Midbrain (tissue), 1 donor: Measurements from ENCODE around the gene ATG7.
A peak's percentile ranks its signal among the peaks of the same experiment; 100 is the strongest.
"Not testable (repeated sequence)": the region's sequence is repeated elsewhere in the genome, so short reads cannot be mapped to it uniquely, and the experiment has no call there.

Source experiments
- DNase-seq: peaks from one replicate; lab custom pipeline; 2025; lab: John Stamatoyannopoulos, UW

ATG7 gene

DNA sequence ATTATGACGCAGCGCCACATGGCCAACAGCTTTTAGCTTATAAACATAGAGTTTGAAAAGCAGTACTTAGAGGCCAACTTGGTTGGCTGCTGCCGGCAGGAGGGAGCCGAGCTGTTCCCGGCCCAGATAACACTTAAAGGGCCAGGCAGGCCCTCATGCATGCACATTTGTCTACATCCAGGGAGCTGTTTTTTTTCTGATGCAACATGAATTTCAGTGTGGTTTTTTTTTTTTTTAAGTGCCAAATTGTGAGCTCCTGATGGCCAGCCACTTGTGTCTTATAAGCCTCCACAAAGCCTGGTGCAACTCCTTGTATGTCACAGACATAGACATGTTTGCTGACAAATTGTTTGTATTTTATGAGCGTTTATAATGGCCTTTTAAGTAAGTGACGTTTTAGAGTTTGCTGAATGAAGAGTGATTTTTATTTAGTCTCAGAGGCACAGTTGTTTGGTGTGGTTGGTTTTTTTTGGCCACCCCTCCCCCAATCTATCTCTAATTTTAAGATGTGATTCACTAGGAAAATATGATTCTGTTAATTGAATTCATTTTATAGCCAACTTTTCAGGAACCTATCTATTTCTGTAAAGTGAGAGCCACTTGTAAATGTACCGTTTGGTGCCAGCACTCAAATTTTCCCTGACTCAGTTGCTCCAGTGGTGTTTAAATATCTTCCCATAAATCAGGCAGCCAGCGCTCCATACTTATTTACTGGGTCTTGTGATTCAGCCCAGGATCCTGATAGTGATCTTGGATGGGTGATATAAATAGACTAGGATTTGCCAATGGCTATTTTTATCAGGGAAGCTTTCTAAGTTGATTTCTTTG, 237.2 kb downstream of the ATG7 start:
- peak; percentile 23 for DNase-seq

DNA sequence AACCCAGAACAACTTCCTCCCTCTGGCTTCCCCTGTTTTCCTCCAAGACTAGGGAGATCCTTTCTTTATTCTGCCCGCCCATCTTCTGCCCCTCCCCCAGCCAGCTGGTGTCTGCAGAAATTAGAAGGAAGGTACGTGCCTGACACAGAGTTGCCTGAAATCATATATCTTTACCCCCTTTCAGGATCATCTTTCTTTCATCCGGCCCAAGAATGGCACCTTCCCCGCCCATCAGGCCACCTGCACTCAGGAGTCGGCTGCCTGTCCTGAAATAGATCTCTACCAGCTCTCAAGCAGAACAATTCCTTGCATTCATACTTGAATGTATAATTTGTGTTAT, 237.8 kb downstream of the ATG7 start:
- DNase-seq: no peak

DNA sequence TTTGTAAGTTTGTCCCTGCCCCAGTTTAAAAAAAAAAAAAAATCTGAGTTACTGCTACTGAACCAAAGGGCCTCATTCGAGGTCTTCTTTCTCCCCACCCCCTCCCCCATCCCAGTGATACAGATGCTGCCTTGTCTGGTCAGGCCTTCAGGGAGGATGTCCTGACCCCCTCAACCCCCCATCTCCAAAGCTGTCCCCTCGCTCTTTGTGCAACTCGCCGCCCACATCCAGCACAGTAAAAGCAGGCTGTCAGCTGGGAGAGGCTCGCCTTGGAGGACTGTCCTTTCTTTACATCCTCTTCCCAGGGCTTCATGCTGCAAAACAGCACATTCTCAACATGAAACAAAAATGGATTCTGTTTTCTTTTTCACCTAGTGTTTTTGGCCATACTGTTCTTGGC, 238.2 kb downstream of the ATG7 start:
- DNase-seq: no peak

DNA sequence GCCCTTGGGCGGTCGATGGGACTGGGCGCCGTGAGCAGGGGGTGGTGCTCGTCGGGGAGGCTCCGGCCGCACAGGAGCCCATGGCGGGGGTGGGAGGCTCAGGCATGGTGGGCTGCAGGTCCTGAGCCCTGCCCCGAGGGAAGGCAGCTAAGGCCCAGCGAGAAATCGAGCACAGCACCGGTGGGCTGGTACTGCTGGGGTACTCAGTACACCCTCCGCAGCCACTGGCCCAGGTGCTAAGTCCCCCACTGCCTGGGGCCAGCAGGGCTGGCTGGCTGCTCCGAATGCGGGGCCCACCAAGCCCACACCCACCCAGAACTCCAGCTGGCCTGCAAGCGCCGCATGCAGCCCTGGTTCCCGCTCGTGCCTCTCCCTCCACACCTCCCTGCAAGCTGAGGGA, 239.4 kb downstream of the ATG7 start:
- not testable (repeated sequence) for DNase-seq

DNA sequence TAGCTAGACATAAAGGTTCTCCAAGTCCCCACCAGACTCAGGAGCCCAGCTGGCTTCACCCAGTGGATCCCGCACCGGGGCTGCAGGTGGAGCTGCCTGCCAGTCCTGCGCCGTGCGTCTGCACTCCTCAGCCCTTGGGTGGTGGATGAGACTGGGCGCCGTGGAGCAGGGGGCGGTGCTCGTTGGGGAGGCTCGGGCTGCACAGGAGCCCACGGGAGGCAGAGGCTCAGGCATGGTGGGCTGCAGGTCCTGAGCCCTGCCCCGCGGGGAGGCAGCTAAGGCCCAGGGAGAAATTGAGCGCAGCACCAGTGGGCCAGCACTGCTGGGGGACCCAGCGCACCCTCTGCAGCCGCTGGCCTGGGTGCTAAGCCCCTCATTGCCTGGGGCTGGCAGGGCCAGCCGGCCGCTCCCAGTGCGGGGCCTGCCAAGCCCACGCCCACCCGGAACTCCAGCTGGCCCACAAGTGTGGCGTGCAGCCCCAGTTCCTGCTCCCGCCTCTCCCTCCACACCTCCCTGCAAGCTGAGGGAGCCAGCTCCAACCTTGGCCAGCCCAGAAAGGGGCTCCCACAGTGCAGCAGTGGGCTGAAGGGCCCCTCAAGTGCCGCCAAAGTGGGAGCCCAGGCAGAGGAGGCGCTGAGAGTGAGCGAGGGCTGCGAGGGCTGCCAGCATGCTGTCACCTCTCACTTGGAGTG, 241.1 kb downstream of the ATG7 start:
- DNase-seq: not testable (repeated sequence)

DNA sequence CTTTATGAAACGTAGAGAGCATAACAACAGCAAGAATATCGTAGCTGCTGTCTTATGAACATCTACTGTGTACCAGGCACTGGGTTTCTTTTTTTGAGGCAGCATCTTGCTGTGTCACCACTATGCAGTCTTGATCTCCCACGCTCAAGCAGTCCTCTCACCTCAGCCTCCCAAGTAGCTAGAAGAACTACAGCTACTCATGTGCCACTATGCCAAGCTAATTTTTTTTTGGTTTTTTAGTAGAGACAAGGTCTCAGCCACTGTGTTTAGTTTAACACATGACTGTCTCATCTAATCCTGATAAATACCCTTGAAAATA, 241.6 kb downstream of the ATG7 start:
- DNase-seq: no peak

DNA sequence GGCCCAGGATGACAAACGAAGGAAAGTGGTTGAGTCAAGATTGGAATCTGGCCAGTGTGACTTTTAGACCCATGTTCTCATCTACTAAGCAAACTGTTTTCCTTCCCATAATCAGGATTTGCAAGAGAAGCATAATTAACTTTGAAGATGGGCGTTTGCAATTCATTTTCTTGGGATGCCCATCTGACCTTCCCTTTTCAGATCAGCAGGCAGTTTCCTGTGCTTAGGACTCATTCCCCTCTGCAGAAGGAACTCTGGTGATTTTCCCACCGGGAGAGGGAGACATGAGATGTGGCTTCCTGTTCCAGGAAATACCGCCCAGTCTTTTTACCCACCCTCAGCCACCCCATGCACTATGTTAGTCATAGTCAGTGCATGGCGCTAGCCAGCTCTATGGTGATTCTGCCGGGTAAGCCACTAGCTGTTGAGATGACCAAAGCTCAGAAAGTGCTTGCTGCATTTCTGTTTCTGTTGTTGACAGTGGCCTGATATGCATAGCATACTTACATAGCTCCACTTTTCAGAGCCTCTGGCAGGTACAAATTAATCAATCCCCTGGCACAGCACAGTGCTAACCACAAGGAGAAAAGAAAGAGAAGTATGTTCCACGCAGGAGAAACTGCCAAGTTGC, 242.1 kb downstream of the ATG7 start:
- DNase-seq: no peak

DNA sequence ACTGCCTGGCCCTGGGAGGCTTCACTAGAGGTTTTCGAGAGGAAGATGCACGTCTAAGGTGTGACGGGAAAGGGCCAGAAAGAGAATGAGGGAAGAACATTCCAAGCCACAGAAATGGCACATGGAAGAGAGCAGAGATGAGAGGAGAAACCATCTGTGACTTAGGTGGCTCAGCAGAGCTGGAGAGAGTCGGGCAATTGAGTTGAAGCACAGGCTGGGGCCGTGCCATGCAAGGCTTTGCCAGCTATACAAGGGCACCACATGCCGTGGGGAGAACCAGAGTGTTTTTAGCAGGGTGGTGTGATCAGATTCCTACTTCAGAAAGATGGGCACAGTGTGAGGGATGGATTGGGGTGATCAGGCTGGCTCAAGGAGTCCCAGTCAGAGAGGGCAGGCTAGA, 245.4 kb downstream of the ATG7 start:
- no peak for DNase-seq

- DNase-seq: no peak
Measured at GRCh38 chr3:11521167-11521566, 249.0 kb downstream of the ATG7 start.

DNA sequence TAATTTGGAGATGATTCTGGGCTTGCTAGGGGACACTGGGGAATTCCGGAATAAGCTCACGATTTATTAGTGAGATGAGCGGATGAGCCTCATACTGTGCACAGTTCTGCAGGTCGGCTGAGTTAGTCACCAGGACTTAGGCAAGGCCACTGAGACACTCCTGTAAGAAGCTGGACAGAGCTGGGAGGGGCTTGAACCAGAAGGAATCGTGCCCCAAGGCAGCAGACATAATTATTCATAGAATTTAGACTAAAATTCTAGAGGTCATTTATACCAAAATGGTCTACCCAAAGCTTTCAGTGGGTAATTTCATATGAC, 250.2 kb downstream of the ATG7 start:
- DNase-seq: no peak

DNA sequence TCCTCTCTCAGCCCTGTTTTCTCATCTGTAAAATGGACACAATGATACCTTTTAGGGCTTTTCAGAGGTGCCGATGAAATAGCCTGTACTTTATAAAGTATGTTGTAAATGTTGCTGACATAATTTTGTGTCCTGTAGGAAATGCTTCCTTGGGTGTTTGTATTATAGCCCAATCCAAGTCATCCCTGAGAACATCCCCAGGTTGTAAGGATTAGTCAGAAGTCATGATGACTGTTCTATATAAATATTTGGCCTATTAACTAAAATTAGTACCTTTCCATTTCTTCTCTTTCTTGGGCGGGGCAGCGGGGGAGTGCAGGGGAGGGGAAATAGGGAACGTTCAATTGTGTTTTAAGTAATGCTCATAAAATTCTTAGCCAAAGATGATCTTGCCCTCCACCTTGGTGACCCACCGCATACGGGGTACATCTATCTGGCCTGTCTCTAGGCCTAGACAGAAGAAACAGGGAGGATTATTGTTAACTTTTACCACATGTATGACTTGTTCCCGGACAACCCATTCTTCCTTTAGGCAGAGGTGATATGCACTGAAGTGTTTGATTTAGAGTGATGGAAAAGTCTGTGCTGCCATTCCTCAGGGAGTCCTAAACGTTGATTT, 250.9 kb downstream of the ATG7 start:
- DNase-seq: no peak

DNA sequence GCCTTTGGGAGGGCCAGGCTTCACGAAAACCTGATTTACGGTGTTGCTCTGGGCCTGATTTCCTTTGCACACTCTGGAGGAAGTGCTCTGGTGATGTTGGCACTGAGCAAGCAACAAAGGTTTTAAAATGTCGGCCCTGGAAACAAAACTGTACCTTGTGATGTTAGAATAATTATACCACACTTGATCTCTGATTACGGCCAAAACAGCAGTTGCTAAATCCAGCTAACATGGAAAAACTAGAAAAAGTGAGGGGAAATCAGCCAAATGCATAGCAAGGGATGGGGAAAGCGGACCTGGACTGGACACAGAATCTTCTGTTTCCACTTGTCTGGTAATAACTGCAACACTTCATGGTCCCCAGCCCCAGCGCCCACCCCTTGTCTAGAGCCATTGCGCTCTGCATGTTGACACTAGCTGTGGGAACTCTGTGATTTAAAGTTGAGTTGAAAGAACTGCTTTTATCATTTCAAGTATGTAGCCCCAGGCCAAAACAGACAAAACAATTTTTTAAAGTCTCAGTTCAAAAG, 251.4 kb downstream of the ATG7 start:
- no peak for DNase-seq

DNA sequence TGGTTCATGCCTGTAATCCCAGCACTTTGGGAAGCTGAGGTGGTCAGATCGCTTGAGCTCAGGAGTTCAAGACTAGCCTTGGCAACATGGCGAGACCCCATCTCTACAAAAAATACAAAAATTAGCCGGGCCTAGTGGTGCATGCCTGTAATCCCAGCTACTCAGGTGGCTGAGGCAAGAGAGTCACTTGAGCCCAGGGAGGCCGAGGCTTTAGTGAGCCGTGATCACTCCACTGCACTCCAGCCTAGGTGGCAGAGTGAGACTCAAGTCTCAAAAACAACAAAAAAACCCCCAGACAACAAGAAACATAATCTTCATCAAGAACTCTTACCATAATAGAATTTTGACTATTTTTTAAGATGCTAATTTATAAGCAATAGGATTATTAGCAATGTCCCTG, 253.9 kb downstream of the ATG7 start:
- DNase-seq: not testable (repeated sequence)

DNA sequence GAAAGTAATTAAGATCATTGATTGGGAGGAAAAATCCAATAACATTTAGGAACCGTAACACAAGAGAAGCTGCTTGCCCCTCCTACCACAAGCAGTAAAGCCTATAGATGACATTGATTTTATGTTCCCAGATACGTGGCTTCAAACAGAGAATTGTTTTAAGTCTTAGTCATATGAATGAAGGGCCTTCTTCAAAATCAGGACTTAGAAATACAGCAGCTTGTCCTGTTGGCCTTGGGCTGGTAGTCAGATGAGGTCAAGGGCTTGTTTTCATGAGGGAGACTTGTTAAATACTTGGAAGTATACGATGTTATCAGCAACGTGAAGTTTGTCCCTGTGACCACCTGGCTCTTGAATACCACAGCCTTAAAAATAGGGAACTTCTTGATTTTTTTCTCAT, 257.1 kb downstream of the ATG7 start:
- no peak for DNase-seq

GRCh38 chr3:11530153-11530721, 258.0 kb downstream of the ATG7 start:
- DNase-seq: peak; percentile 48

DNA sequence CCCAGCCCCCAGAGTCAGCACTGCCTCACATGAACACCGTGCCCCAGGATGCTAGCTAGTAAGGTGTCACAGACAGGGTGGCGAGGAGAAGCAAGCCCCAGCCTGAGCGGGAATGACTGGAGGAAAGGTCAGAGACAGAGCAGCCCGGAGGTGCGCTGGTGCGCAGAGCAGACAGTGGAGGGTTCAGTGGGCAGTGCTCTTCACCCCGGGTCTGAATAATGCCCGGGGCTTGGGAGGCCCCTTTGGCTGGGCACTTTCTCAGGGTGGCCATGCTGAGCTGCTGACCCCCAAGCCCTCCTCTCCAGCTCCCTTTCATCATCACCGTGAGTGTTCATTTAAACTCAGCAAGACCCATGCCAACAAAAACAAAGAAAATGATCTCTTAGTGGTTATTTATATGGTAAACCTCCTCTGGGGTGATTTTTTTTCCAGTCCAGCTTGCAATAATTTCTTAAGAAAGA, 260.8 kb downstream of the ATG7 start:
- DNase-seq: no peak

GRCh38 chr3:11534011-11534792, 262.0 kb downstream of the ATG7 start:
- peak; percentile 21 for DNase-seq

- DNase-seq: no peak
Measured at GRCh38 chr3:11534793-11535101, 262.6 kb downstream of the ATG7 start.

GRCh38 chr3:11535243-11535960, 263.2 kb downstream of the ATG7 start:
- no peak for DNase-seq

- no peak for DNase-seq
Measured at GRCh38 chr3:11536132-11536935, 264.1 kb downstream of the ATG7 start.
